ENCODE results near the gene IFNA5.

Gene IFNA5

GRCh38 chr9:21289848-21290247 is 15.3 kb downstream of the IFNA5 start:
- no peak for DNase-seq

GRCh38 chr9:21287280-21287679 is 17.8 kb downstream of the IFNA5 start:
- DNase-seq: no peak

- no peak for DNase-seq
Measured at GRCh38 chr9:21286659-21287058, 18.5 kb downstream of the IFNA5 start.

GRCh38 chr9:21286099-21286498 is 19.0 kb downstream of the IFNA5 start:
- no peak for DNase-seq

DNA sequence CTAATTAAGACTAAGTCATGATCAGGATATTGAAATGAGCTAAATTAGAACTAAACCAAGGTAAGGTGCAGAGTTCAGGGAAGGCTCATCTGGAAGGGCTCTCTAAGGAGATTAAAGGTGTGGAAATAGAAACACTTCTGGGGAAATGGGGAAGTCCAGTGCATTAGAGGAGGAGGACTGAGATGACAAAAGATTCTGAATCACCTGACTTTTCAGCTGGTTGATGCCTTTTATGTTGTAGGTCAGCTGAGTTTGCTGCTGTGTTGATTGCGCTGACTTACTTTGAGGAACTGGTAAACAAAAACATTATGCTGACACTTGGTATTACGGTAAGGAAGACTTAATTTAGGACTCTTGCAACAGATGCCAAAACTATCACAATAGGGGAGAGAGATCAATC is 23.8 kb downstream of the IFNA5 start:
- no peak for DNase-seq

GRCh38 chr9:21268347-21268657 is 36.8 kb downstream of the IFNA5 start:
- no peak for DNase-seq

DNA sequence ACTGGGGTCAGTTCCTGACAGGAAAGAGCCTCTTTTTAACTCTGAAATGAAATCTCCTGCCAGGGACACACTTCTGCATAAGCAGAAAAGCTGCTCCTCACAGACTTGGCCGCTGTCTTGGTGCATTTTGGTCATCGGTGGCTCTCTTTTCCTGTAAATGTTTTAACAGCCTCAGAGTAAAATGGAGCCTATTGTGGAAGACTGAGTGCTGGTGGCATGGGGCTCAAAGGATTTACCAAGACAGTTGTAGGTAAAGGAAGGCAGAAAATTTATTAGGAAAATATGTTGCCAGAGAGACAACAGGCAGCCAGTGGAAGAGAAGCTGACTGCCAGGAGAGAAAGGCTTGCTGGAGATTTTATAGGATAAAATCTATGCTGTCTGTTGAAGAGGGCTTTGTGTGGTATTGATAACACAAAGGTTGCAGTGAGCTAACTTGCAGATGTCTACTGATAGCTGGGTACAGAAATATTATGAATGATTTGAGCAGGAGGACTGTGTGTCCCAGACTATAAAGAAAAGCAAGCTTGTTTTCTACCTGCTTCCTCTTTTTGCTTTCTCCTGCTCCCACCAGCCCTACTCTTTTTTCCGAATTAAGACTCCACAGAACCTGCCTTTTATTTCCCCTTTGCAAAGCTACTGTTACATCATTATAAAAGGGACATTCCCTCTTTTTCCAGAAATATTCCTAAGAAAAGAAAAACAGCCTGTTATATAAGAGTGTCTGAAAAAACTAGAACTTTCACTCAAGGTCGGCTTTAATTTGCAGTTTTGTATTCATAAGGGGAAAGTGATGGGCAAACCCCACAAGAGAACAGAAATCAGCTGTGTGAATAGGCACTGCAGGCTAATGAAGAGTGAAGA is 37.4 kb downstream of the IFNA5 start:
- no peak for DNase-seq

DNA sequence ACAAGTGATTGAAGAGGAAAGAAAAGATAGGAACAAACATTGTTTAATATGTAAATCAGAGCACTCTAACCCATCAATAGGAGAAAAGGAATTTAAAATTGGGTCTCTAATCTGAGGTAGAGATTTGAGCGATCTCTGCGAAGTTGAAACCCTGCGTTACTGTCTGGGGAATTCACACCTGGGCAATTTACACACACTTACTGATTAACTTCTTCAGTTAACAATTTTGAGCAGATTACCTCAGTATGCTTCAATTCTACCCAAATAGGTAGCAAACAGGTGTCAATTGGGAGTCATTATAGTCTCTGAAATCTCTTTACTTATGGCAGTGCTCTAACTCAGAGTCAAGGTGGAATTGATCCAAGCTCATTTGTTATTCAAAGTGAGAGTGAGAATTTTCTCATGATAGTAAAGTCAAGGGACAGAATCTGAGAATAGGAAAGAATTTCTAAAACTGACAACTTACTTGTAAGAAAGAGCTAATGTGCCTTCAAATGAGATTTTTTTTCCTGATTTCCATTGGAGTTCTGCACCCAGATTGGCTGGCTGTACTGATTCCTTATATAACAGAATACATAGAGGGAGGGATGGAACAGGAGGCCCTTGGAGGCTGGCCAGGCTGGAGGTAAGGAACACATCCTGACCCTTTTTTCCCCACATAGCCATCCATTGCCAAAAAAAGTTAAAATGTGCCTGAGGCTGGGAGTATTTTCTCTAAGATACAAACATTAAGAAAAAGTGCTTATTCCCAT is 38.2 kb downstream of the IFNA5 start:
- no peak for DNase-seq

GRCh38 chr9:21265421-21266189 is 39.5 kb downstream of the IFNA5 start:
- no peak for DNase-seq

- DNase-seq: peak; percentile 72
Measured at GRCh38 chr9:21255538-21256212, 49.4 kb downstream of the IFNA5 start.
